HG03095 (cell line): ENCODE data around the gene DHX38.

Experiments
- ATAC-seq: cut with Tn5 transposase; IDR thresholded peaks from one replicate; pipeline ENCODE4 v1.9.1; 2021; ENCODE audit warnings: moderate library complexity; ENCODE audit not compliant: unreplicated experiment

DHX38 gene

GRCh38 chr16:72162105-72162692, 68.6 kb downstream of the DHX38 start:
- ATAC-seq = no peak
